ENCODE measurements around the gene PTK6.

Gene PTK6

DNA sequence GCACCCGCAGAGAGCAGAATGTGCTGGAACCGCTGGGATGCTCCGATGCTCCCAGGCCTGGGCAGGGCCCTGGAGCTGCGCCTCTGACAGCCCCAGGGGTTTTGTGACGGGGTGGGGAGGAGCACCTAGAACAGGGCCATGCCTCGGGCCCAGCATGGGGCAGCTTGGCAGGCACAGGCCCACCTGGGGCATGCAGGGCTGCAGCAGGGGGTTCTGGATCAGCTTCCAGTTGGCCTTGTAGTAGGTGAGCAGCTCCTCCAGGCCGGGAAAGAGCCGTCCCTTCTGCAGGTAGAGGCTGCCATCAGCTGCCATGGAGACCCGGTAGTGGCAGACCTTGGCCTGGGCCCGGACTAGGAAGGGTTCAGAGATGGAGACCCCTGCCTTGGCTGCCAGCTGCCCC lies 6.0 kb upstream of the PTK6 start:
- DNase-seq (ENCODE audit: low read depth): no peak

DNA sequence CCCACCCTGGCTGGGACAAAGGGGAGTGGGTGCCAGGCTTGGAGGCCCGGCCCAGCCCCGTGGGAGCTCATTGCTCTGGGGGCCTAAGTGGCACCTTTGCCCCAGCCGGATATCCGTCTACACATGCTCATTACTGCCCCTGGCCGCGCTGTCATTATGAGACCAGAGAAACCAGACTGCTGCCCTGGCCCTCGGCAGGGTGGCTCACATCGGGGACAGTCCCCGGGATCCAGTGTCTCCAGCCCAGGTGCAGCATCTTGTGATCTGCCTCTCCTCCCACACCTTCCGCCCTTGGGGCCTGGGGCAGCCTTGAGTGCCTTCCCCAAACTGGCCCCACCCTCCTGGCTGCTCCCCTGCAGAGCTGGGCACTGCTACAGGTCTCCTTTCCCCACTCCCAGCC lies 5.5 kb upstream of the PTK6 start:
- DNase-seq (ENCODE audit: low read depth): no peak

DNA sequence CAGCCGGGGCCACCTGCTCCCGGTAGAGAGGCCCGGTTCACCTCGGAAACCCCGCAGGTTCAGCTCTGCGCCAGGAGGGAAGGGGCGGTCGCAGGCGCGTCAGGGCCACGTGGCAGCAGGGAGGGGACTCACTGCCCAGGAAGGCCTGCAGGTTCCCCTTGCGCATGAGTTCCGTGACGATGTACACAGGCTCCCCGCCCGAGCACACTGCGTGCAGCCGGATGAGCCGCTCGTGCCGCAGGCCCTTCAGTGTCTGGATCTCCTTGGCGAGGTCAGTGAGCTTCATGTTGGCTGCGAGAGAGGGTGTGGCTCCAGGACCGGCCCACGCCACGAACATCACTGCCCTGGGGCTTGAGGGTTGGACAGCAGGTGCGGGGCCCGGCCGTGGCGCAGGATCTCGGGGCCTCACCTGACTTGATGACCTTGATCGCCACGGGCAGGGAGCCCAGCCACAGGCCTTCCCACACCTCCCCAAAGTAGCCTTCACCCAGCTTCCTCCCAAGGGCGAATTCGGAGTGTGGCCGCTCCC lies 4.9 kb upstream of the PTK6 start:
- DNase-seq (ENCODE audit: low read depth): no peak

DNA sequence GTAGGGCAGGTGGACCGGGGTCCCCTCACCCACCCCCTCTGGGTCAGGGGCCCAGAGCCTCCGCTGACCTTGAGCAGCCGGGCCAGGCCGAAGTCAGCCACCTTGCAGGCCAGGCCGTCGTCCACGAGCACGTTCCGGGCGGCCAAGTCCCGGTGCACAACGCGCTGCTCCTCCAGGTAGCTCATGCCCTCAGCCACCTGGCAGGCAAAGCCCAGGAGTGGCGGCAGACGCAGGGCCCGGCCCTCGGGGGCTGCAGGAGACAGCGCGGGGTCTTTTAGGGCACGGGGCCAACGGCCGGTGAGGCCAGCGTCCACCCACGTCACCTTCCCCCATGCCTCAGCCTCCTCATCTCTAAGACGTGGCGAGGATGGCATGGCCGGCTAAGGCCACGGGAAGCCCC lies 4.2 kb upstream of the PTK6 start:
- no peak for DNase-seq (ENCODE audit: low read depth)

DNA sequence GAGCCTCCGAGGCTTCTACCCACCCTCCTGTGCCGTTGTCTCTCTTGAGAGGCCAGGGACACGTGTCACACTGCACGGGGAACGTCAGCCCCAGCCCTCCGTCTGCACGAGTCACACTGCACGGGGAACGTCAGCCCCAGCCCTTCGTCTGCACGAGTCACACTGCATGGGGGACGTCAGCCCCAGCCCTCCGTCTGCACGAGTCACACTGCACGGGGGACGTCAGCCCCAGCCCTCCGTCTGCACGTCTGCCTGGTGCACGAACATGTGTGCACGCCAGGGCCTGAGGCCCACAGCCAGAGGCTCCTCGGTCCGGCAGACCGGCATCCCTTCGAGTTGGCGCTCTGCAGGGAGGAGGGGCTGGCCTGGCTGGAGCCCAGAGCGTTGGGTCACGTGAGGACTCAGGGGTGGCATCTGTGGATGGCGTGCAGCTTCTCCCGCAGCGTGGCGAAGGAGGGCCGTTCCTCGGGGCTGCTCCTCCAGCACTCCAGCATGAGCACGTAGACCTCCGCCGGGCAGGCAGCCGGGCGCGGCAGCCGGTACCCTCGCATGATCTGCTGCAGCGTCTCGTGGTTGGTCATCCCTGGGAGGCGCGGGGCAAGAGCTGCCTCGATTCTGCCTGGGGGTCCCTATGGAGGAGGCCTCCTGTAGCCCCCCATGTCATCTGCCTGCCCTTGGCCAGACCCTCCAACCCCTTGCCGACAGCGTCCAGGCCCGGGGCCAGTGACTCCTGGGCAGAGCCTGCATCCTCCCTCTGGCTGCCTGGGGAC lies 3.4 kb upstream of the PTK6 start:
- no peak for DNase-seq (ENCODE audit: low read depth)

DNA sequence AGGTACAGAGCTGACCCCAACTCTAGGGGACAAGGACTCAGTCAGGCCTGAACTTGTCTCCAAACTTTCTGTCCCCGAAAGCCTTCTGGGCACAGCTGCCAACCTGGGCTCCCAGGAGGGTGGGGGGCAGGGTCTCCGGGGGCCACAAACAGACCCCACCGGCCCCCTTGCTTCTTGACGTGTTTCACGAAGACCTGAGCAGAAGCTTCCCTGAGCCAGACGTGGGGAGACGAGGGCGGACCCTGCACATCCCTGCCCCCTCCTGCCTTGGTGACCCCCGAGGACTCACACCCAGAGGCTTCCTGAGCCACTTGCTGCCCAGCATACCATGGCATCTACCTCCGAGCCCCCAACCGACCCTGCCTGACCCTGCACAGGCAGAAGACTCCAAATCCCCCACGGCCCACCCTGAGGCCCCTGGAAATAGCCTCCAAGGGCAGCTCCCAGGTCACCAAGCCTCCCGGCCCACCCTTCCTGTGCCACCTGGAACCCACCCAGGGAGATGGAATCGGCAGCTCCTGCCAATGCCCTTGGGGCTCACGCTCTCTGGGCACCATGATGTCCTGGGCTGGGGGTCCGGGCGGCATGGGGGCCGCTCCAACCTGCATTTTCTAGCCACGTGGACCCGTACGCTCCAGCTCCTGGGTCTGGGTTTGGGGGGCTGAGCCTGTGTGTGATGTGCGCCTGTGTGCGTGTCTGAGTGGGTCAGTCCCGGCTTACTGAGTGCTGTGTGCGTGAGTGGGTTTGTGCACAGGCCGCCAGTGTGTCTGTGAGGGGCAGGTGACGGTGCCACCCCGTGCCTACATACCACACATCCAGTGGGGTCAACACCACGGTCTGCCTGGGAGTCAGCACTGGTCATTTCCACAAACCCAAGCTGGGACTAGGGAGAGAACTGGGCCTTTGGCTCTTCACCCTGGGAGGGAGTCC lies 2.5 kb upstream of the PTK6 start:
- no peak for DNase-seq (ENCODE audit: low read depth)

DNA sequence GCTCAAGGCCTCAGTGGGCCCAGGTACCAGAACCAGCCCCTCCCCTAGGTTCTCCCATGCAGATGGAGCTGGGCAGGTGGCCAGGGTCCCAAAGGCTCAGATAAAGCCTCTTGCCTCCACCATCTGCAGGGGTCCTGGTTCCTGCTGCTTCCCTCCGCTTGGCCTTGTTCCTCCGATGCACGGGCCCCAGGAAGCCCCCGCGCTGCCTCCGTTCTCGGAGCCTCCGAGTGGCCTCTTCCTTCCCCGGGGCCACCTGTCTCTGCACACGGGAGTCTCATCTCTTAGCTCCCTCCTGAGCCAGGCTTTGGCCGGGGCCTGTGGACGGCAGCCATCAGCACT lies 1.9 kb upstream of the PTK6 start:
- DNase-seq (ENCODE audit: low read depth): no peak

DNA sequence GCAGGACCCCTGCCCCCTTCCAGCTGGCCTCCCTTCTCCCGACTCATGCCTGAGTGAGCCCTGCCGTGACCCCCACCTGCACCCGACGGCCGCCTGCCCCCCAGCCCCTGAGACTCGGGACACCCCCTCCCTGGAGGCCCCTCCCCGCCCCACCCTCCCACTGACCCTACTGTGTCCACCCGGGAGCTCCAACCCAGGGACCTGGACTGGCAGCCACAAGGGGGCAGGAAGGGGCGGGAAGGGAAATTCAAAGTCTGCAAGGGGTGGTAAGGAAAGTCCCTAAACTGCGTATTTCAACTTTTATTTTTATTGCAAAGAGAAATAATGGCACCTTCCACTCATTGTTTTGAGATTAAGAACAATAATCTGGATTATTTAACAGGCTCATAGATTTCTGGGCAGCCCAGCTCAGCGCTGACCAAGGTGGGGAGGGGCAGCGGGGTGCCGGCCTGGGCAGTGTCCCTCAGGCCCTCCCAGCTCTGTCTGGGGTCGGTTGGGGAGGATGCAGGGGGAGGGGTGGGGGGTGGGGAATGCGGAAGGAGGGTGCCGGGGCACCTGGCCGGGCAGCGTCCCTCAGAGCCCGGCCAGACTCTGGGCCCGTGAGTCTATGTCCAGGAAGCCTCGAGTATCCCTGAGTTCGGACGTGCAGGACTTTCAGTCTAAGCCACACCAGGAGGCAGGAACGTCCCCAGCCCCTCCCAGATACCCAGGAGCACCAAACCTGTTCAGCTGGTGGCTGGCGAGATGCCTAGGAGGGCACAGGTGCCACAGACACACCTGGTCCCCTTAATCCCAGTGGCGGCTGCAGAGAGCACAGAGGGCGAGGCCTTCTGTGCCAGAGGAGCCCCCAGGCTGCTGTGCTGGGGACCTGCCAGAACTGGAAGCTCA lies 1.3 kb upstream of the PTK6 start:
- DNase-seq (ENCODE audit: low read depth): no peak

DNA sequence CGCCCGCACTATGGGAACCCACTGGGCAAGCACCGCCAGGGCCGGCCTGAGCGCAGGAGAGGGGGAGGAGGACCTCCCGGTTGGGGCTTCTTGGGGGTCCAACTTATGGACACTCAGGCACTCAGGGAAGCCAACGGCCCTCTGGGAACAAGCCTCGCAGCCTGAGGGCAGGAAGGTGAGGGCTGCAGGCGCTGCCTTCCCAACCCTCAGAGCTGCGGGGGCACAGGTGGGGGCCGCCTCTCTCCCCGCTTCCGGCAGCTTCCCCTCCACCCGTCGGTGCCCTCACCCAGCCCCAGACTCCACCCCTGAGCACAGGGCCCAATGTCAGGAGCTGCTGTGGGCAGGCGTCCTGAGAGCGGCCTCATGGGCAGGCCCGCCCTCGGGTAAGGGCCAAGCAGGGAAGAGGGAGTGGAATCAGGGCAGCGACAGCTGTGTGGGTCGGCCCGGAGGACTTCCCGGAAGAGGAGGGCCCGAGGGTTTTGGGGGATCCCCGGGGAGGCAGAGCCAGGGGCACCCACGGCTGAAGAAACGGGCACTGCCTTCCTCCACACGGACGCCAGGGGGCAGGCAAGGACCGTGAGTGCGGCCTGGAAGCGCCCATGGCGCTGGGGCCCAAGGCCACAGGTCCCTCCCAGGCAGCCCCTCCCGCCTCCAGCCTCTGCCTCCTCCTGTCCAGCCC lies 488 bp upstream of the PTK6 start:
- peak; percentile 87 for DNase-seq (ENCODE audit: low read depth)

DNA sequence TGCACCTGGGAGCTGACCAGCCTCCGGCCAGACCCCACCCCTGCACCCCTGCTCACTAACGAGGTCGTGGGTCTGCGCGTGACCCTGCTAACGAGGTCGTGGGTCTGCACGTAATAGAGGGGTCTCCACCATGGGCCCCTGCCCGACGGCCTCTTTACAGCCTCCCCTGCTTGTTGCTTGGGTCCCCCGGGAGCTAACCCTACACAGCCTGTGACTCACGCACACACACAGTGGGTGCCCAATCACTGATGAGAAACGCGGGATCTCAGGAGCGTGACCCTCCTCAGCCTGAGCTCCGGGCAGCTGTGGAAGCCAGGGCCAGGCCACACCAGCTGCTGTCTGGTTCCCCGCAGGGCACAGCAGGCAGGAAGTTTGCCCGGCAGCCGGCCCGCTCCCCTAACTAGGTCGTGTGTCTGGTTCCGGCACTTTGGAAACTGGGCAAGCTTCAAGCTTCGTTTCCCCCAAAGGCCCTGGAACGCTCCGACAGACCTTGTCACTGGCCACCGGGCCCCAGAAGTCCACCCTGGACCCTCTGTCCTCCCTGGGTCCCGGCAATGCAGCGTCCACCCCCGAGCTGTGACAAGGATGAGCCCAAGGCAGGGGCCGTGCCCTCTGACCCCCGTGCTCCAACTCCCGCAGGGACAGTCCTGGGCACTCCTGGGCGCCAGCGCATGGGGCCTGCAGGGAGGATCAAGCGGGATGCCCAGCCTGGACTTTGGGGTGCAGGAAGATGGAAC lies 767 bp downstream of the PTK6 start:
- DNase-seq (ENCODE audit: low read depth): peak; percentile 16

DNA sequence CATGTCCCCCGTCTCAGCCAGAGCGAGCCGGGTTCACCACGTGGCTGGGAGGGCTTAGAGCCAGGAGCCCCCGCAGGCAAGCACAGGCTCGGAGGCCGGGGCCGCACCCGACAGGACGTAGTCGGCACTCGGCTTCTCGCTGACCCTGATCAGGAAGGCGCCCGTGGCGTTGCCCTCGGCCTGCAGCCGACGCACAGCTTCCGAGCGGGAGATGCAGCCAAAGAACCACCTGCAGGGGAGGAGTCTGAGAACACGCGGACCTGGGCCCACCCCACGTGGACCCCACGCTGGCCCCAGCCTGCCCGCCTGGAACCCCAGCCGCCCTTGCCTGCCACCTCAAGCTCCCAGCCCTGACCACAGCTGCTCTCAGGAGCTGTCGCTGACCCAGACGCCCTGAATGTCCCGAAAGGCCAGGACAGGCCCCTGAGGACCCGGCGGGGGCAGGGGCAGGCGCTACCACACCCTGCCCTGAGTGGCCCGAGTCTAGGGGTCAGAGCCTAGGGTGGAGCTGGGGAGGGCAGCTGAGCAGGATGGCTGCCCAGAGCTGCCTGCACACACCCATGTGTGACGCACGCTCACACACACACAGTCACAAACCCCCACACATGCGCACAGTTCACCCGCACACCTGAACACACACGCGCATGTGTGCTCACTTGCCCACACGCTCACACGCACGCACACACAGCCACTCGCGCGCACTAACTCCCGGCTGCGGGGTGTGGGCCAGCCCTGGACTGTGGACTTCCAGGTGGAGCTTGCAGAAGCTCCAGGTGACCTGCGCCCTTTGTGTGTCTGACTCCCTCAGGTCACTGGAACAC lies 2.1 kb downstream of the PTK6 start:
- DNase-seq (ENCODE audit: low read depth): no peak

DNA sequence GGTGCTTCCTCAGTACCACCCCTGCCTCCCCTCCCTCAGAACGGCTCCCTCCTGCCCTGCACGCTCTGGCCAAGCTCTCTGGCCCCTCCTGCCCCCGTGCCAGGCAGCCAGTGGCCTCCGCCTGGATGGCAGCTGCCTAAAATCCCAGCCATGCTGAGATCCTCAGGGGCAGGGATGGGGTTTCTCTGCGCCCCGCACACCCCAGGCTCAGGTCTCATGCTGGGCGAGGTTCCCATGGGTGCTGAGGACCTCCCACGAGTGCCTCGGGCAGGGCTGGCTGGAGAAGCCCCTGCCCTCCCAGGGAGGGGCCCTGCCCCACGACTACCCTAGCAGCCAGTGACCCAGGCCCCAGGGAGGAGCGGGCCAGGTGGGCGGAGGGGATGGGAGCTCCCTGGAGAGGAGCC lies 2.7 kb downstream of the PTK6 start:
- DNase-seq (ENCODE audit: low read depth): no peak

DNA sequence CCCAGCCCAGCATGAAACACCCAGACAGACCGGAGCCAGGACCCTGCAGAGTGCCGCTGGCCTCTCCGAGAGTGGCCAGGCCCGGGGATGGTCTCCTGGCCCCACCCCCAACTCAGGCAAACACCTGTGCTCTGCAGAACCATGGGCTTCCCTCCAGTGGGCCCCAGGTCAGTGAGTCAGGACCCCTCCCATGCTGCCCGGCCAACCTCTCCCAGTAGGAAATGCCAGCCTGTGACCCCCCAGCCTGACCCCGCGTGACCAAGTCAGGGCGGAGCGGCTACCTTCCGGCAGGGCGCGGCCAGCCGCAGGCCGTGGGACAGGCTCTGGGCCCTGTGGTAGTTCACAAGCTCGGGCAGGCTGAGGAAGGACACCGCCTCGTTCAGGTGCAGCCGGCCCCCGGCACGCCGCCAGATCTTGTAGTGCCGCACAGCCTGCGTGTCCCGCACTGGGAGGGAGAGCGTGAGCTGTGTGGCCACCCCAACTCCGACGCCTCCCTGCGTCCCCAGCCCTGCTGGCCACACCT lies 3.2 kb downstream of the PTK6 start:
- DNase-seq (ENCODE audit: low read depth): no peak

DNA sequence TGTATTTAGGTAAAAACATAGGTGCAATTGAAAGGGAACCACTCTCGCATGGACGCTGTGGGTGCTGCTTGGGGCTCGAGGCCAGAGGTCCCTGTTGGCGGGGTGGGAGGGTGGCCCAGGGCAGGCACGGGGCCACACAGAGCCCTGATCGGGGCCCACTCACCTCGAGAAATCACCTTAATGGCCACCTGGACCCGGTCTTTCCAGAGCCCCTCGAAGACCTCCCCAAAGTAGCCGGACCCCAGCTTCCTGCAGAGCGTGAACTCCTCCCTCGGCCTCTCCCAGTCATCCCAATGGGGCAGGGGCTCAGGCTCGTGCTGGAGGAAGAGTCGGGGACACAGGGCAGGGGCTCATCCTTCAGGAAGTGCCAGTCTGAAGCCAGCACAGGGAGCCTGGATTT lies 3.8 kb downstream of the PTK6 start:
- no peak for DNase-seq (ENCODE audit: low read depth)

DNA sequence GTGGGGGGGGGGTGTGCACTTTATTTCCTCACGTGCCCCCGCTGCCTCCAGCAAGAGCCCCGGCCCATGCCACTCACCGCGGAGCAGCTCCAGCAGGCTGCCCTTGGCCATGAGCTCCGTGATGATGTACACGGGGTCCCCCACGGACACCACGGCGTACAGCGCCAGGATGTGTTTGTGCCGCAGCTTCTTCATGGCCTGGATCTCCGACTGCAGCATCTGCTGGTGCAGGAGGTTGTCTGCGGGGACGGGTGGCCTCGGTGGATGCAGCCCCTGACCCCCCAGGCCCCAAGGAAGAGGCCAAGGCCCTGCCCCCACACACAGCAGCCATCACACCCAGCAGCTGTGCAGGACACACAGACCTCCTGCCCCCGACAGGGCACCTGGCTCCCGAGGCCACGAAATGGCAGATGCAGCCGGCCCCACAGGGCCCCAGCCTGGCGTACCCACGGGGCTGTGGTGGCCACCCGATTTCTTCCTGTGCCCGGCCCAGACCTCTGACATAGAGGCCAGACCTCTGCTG lies 4.7 kb downstream of the PTK6 start:
- no peak for DNase-seq (ENCODE audit: low read depth)

DNA sequence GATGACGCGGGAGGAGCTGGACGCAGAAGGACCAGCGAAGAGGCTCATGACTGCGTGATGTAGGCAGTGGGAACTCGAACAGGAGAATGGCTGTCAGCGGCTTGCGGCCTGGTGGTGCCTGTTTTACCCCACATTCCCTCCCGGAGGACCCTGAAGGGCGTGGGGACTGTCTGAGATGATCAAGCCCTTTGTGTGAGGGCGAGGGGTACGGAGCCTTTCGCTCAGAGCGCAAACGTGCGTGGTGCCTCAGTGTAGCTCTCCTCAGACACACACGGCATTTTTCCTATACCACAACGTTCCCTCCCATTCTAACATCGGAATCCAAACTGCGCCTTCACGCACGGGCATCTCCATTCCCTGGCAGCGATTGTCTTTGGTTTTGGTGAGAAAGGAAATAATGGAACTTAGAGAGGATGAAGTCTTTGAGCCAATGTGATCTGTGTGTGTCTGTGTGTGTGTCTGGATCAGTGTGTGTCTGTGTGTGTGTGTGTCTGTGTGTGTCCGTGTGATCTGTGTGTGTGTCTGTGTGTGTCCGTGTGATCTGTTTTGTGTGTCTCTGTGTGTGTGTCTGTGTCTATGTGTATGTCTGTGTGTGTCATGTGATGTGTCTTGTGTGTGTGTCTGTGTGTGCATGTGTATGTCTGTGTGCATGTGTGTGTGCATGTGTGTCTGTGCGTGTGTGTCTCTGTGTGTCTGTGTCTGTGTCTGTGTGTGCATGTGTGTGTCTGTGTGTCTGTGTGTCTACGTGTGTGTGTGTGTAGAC lies 5.3 kb downstream of the PTK6 start:
- no peak for DNase-seq (ENCODE audit: low read depth)

DNA sequence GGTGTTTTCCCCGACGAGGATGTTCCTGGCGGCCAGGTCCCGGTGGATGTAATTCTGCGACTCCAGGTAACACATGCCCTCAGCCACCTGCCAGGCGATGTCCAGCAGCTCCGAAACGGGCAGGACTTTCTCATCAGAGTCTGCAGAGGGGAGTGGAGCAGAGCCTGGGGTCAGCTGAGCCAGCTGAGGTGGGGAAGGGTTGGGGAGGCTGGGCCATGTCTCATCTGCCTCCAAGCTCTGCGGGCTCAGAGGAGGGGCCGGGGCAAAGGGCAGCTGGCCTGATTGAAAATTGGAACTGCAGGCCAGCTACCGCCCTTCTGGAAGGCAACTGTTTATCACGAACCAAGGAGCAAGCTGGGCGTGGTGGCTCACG lies 6.4 kb downstream of the PTK6 start:
- no peak for DNase-seq (ENCODE audit: low read depth)

DNA sequence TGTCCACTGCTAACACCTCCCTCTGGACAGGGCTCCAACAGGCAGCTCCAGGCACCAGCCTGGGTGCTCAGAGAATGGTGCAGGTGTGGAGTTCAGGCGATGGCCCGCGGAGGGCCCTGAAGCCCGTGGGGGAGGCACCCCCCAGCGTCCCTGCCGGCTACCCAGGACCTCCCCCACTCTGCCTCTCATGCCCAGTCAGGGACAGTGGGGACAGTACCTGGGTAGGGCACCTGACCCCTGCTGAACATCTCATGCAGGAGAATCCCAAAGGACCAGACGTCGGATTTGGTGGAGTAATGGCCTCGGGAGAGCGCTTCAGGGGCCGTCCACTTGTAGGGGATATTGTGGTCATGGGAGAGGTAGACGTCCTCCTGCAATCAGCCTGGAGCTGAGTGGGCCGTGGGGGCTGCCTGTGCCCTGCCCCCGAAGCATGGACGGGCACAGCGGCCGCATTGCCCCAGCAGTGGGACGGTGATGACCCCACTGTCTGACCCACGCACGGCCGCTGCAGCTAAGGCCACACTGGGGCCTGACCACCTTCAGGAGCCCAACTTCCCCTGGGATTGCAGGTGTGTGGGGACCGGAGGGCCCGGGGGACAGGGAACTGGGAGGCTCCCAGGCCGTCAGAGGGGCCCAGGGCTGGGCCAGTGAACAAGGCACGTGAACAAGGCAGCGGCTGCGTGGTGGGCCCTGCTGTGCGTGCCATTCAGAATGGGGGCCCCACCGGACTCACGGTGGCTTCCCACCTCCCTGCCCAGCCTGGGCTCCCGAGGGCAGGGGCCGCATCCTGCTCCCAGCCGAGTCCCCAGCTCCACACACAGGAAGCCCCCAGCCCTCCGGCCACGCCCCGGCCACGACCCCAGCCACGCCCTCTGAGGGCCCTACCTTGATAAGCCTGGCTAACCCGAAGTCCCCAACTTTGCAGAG lies 7.1 kb downstream of the PTK6 start:
- DNase-seq (ENCODE audit: low read depth): no peak

All from iris pigment epithelial cell (primary cell).